Inflammatory macrophage treated with lipopolysaccharide for 4 hours (primary cell): Measurements from ENCODE around the gene DGKB.

Source experiments
- DNase-seq: peaks from one replicate; pipeline ENCODE4 v3.0.0-alpha.2; 2020

The DGKB gene

GRCh38 chr7:14858866-14859265 lies 43.7 kb downstream of the DGKB start:
- DNase-seq, result no peak

GRCh38 chr7:14858410-14858809 lies 44.1 kb downstream of the DGKB start:
- DNase-seq, result no peak

DNA sequence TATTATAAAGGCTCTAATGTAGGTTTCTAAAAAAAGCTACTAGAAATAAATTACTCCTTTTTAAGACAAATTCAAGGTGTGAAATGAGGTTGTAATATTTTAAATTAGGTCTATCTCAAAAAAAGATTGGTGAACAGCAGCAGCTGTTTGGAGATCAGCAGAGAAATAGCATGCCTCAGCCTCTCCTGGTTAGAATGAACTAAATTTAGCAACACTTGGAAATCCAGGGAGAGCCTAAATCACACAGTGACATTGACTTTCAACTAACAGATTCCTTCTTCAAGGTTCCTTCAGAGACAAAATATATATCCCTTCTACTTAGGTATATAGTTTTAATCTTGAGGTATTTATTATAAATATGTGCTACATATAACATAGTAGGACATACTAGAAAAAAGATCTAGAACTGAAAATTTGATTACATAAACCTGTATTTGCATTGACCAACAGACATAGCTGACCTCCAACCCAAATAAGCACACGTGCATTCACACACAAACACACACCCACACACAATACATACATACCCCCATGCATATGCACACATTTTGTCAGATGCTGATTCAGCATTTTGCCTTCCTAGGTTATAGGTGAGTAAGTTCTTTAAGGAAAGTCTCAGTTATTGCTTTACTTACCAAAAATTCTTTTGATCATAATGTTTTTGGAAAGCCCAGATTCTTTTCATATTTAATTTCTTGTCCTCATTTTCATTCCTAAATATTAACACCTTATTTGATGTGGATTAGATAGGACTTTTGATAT lies 47.3 kb downstream of the DGKB start:
- no peak for DNase-seq

GRCh38 chr7:14854471-14854870 lies 48.1 kb downstream of the DGKB start:
- DNase-seq, result no peak

- no peak for DNase-seq
Observed at GRCh38 chr7:14851610-14852009, 50.9 kb downstream of the DGKB start.

GRCh38 chr7:14850039-14850438 lies 52.5 kb downstream of the DGKB start:
- DNase-seq, result no peak

- no peak for DNase-seq
Observed at GRCh38 chr7:14846405-14846804, 56.1 kb downstream of the DGKB start.

DNA sequence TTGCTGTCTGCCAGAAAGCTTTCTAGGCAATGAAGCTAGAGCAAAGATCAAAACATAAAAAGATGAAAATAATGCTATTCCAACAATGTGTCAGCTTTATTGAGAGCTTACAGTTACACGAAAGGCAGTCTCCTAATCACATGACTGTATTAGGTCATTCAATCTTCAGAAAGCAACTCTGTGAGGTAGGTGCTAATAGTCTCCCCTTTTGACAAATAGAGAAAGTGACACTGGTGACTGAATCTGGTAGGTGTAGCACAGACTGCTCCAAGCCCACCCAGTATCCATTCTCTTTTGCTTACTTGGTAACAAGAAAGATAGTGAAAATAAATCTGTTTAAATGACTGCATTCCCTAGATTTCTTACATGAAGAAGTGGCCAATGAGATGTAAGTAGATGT lies 58.8 kb downstream of the DGKB start:
- no peak for DNase-seq

GRCh38 chr7:14842523-14842922 lies 60.0 kb downstream of the DGKB start:
- DNase-seq, result no peak

GRCh38 chr7:14841869-14842268 lies 60.7 kb downstream of the DGKB start:
- DNase-seq, result no peak

DNA sequence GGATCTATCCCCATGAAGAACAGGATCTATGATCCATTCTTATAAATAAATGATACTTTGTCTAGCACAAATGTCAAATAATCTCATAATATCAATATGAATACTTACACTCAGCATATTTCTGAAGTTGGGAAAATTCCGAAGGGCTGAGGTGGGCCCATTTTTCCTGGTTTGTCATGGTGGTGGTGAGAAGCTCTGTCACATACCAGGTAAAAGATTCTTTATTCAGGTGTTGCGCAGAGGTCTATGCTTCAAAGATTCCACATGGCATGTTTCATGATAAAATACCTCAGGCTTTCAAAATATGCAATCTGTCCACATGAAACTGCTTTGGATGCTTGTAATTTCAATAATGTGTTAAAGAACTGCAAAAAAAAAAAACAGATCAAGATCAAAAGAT lies 61.5 kb downstream of the DGKB start:
- DNase-seq, result no peak

DNA sequence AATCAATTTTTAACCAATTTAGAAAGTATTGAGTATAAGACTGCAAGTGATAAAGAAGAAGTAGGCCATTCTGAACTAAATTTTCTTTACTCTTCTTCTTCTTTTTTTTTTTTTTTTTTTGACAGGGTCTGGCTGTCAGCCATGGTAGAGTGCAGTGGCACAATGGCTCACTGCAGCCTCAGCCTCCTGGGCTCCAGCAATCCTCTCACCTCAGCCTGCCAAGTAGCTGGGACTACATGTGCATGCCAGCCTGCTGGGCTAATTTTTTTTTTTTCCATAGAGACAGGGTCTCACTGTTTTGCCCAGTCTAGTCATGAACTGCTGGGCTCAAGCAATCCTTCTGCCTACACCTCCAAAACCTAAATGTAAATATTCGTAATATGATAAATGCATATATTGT lies 63.2 kb downstream of the DGKB start:
- no peak for DNase-seq

GRCh38 chr7:14837216-14837615 lies 65.3 kb downstream of the DGKB start:
- no peak for DNase-seq

DNA sequence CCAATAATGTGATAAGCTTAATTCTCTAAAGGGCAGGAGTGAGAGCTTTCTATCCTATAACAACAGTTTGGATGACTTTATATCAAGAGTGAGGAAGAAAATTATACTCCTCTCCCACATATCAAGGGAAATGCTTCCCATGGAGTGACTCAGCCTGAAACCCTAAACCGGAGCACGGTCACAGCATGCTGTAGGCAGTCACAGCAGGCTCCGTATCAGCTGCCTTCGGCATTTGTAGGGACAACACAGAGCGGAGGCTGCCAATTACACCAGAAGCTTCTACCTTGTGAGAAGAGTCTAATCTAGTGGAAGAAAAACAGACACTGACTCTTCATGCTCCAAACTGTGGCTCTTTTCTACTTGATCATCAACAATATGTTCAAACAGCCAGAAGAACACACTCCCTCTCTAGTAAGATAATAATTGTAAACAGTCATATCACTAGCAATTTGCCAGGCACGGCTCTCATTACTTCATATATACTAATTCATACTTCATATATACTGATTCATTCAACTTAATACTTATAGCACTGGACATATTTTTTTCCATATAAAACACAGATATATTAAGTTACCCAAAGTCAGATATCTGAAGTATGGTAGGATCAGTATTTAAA lies 65.9 kb downstream of the DGKB start:
- DNase-seq, result no peak

GRCh38 chr7:14836006-14836405 lies 66.5 kb downstream of the DGKB start:
- DNase-seq, result no peak

DNA sequence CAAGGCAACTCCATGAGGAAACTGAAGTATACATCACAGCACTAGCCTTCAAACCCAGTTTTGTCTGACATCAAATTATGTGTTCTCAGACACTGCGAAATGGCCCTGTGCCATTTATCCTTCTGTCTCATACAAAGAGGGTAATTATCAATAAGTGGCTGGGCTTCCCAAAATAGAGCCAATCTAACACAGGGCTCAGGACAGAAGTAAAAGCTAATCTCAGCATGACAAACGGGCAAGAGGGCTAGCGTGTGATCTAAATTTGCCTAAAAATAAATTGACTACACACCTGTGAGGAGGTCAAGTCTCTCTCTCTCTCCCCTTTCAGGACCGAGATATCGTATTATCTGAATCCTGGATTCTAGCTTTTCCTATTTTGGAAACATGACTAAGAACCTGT lies 67.2 kb downstream of the DGKB start:
- DNase-seq, result no peak

DNA sequence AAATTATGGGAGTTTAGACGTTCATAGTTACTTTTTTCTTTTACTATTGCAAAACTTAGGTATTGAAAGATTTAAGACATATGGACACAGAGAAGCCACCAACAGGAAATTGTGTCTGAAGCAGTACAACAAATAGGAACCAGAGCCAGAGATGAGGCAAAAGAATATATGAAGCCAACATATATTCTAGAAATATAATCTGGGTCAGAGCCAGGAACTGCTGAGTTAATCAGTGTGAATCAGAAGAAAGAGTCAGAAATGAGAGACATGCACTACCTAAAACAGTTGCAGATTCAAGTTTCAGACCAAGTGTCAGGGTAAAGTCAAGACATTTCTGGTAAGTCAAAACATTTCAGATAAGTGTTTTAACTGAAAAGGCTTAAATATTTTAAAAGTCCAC lies 67.7 kb downstream of the DGKB start:
- DNase-seq, result no peak

- DNase-seq, result no peak
Observed at GRCh38 chr7:14834456-14834855, 68.1 kb downstream of the DGKB start.

GRCh38 chr7:14833707-14834106 lies 68.8 kb downstream of the DGKB start:
- no peak for DNase-seq

DNA sequence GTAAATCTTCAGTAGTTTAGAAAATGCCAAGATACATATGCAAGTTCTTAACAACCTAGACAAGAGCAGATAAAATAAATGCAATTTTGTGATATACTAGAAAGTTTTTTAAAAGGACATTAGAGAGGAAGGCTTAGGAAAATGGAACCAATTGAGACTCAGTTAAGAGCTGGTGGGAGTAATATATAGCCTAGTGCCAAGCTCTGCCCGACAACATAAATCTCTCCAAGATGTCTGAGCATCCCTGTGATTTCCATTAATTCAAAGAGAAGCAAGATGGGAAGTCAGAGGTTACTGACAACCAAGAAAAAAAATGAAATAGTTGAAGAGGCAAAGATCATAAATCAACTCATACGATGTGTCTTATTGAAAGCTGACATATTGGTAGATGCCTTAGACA lies 74.5 kb downstream of the DGKB start:
- DNase-seq, result no peak

DNA sequence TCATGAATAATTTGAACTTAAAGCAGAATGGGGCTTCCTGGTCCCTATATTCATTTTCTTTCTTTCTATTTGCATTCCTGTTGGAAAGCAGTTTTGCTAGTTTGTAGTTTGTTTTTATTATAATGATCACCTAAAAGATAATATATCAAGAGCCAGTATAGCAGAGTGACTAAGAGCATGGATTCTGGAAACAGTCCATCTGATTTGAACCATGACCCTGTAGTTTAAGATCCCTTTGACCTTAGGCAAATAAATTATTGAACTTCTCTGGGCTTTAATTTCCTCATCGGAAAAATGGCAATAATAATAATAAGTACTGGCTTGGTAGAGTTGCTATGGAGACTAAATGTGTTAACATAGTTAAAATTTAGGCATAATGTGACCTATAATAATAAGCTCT lies 76.1 kb downstream of the DGKB start:
- no peak for DNase-seq

- DNase-seq, result no peak
Observed at GRCh38 chr7:14825912-14826311, 76.6 kb downstream of the DGKB start.

GRCh38 chr7:14822481-14822854 lies 80.1 kb downstream of the DGKB start:
- no peak for DNase-seq

DNA sequence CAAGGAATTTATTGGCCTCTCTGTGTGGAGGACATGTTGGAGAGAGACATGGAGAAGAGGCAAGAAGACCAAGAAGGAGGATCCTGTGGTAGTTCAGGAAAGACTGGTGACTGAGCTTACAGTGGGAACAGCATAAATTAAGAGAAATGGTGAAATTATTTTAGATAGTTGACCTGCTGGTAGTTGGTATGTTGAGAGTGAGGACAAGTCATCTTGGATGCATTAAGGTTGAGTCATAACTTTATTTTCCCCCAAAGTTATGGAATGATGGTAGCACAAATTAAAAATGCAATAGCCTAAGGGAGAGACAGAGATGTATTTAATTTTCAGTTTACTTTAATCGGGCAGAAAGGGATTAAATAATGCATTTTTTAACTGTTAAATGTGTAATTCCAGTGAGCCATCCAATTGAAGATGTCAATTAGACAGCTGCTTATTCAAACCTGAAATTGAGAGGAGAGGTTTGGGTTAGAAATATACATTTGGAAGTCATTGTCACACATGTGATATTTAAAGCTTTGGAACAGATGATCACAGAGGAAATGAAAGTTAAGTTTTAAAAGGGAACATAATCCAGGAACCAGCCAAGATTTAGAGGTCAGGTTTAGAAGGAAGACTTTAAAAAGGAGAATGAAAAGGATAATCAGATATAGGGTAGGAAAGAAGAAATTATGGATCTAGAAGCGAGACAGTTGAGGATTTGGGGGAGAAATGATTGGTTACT lies 80.6 kb downstream of the DGKB start:
- no peak for DNase-seq
